ENCODE results near the gene ONECUT3.

Gene ONECUT3

GRCh38 chr19:1762243-1763117, 9.2 kb downstream of the ONECUT3 start:
- ATAC-seq (replicated peaks; ENCODE audit: extremely low read depth, poor library complexity, severe bottlenecking) (no peak), DNase-seq (ENCODE audit: low spot score in 2 of 2) (no peak)
- H3K4me1 Mint-ChIP-seq: no peaks in the 10 kb centered on the region
- H3K27me3 Mint-ChIP-seq: peaks cover 91% of the 10 kb centered on the region
- no peak overlapping the region for H3K4me3 Mint-ChIP-seq
- H3K36me3 Mint-ChIP-seq (ENCODE audit: insufficient read depth): peaks cover 7% of the 10 kb centered on the region
- no peak overlapping the region for H3K27ac Mint-ChIP-seq (ENCODE audit: low read depth)
- H3K9me3 Mint-ChIP-seq: no peaks in the 10 kb centered on the region

- no peak overlapping the region for H3K4me3 Mint-ChIP-seq
- H3K27me3 Mint-ChIP-seq: peaks cover 92% of the 10 kb centered on the region
- peaks cover 7% of the 10 kb centered on the region for H3K36me3 Mint-ChIP-seq (ENCODE audit: insufficient read depth)
- DNase-seq (ENCODE audit: low spot score in 2 of 2) (no peak), ATAC-seq (replicated peaks; ENCODE audit: extremely low read depth, poor library complexity, severe bottlenecking) (no peak)
- no peaks in the 10 kb centered on the region for H3K9me3 Mint-ChIP-seq
- H3K27ac Mint-ChIP-seq (ENCODE audit: low read depth): no peak overlapping the region
- no peaks in the 10 kb centered on the region for H3K4me1 Mint-ChIP-seq
Measured at GRCh38 chr19:1763648-1764639, 10.6 kb downstream of the ONECUT3 start.

- Mint-ChIP-seq H3K9me3 (no peaks in the 10 kb centered on the region), H3K4me3 (no peak overlapping the region), H3K36me3 (ENCODE audit: insufficient read depth) (peaks cover 7% of the 10 kb centered on the region), H3K4me1 (no peaks in the 10 kb centered on the region), H3K27ac (ENCODE audit: low read depth) (no peak overlapping the region), H3K27me3 (peaks cover 92% of the 10 kb centered on the region)
- DNase-seq (ENCODE audit: low spot score in 2 of 2) (no peak), ATAC-seq (replicated peaks; ENCODE audit: extremely low read depth, poor library complexity, severe bottlenecking) (no peak)
Measured at GRCh38 chr19:1764729-1765128, 11.4 kb downstream of the ONECUT3 start.

- peaks cover 3% of the 10 kb centered on the region for H3K9me3 Mint-ChIP-seq
- no peak overlapping the region for H3K4me3 Mint-ChIP-seq
Measured at GRCh38 chr19:1765232-1765903, 12.1 kb downstream of the ONECUT3 start.

GRCh38 chr19:1765904-1766799, 12.8 kb downstream of the ONECUT3 start:
- DNase-seq (ENCODE audit: low spot score in 2 of 2): no peak
- H3K27ac Mint-ChIP-seq (ENCODE audit: low read depth): no peak overlapping the region
- H3K27me3 Mint-ChIP-seq: peaks cover 92% of the 10 kb centered on the region
- peaks cover 11% of the 10 kb centered on the region for H3K9me3 Mint-ChIP-seq
- ATAC-seq (replicated peaks; ENCODE audit: extremely low read depth, poor library complexity, severe bottlenecking): no peak
- H3K4me1 Mint-ChIP-seq: no peaks in the 10 kb centered on the region
- peaks cover 7% of the 10 kb centered on the region for H3K36me3 Mint-ChIP-seq (ENCODE audit: insufficient read depth)
- H3K4me3 Mint-ChIP-seq: no peak overlapping the region

More at GRCh38 chr19:1765232-1765903, 12.1 kb downstream of the ONECUT3 start:
- H3K27ac Mint-ChIP-seq (ENCODE audit: low read depth): no peak overlapping the region
- H3K27me3 Mint-ChIP-seq: peaks cover 92% of the 10 kb centered on the region
- H3K36me3 Mint-ChIP-seq (ENCODE audit: insufficient read depth): peaks cover 7% of the 10 kb centered on the region
- H3K4me1 Mint-ChIP-seq: no peaks in the 10 kb centered on the region
- DNase-seq (ENCODE audit: low spot score in 2 of 2): no peak
- no peak for ATAC-seq (replicated peaks; ENCODE audit: extremely low read depth, poor library complexity, severe bottlenecking)

GRCh38 chr19:1766800-1767352, 13.6 kb downstream of the ONECUT3 start:
- Mint-ChIP-seq H3K36me3 (ENCODE audit: insufficient read depth) (peaks cover 7% of the 10 kb centered on the region), H3K4me1 (no peaks in the 10 kb centered on the region), H3K27me3 (peaks cover 92% of the 10 kb centered on the region), H3K4me3 (no peak overlapping the region), H3K27ac (ENCODE audit: low read depth) (no peak overlapping the region), H3K9me3 (peaks cover 15% of the 10 kb centered on the region)
- DNase-seq (ENCODE audit: low spot score in 2 of 2): no peak
- ATAC-seq (replicated peaks; ENCODE audit: extremely low read depth, poor library complexity, severe bottlenecking): no peak

GRCh38 chr19:1767464-1767933, 14.2 kb downstream of the ONECUT3 start:
- H3K4me1 Mint-ChIP-seq: no peaks in the 10 kb centered on the region
- H3K9me3 Mint-ChIP-seq: peaks cover 15% of the 10 kb centered on the region
- no peak overlapping the region for H3K27ac Mint-ChIP-seq (ENCODE audit: low read depth)
- H3K4me3 Mint-ChIP-seq: no peak overlapping the region
- ATAC-seq (replicated peaks; ENCODE audit: extremely low read depth, poor library complexity, severe bottlenecking) (no peak), DNase-seq (ENCODE audit: low spot score in 2 of 2) (peak; percentile 34 to 59)
- peaks cover 94% of the 10 kb centered on the region for H3K27me3 Mint-ChIP-seq
- peaks cover 7% of the 10 kb centered on the region for H3K36me3 Mint-ChIP-seq (ENCODE audit: insufficient read depth)

GRCh38 chr19:1768248-1768647, 14.9 kb downstream of the ONECUT3 start:
- no peak for ATAC-seq (replicated peaks; ENCODE audit: extremely low read depth, poor library complexity, severe bottlenecking)
- H3K9me3 Mint-ChIP-seq: peaks cover 15% of the 10 kb centered on the region
- peaks cover 9% of the 10 kb centered on the region for H3K36me3 Mint-ChIP-seq (ENCODE audit: insufficient read depth)
- no peak overlapping the region for H3K27ac Mint-ChIP-seq (ENCODE audit: low read depth)
- H3K4me3 Mint-ChIP-seq: no peak overlapping the region
- peaks cover 94% of the 10 kb centered on the region for H3K27me3 Mint-ChIP-seq
- H3K4me1 Mint-ChIP-seq: no peaks in the 10 kb centered on the region
- no peak for DNase-seq (ENCODE audit: low spot score in 2 of 2)

GRCh38 chr19:1768918-1769644, 15.8 kb downstream of the ONECUT3 start:
- Mint-ChIP-seq H3K4me3 (no peak overlapping the region), H3K36me3 (ENCODE audit: insufficient read depth) (peaks cover 7% of the 10 kb centered on the region), H3K27ac (ENCODE audit: low read depth) (no peak overlapping the region), H3K9me3 (peaks cover 15% of the 10 kb centered on the region), H3K4me1 (no peaks in the 10 kb centered on the region), H3K27me3 (peaks cover 94% of the 10 kb centered on the region)
- DNase-seq (ENCODE audit: low spot score in 2 of 2): no peak
- no peak for ATAC-seq (replicated peaks; ENCODE audit: extremely low read depth, poor library complexity, severe bottlenecking)

- Mint-ChIP-seq H3K27me3 (peaks cover 94% of the 10 kb centered on the region), H3K9me3 (peaks cover 15% of the 10 kb centered on the region), H3K36me3 (ENCODE audit: insufficient read depth) (peaks cover 8% of the 10 kb centered on the region), H3K27ac (ENCODE audit: low read depth) (no peak overlapping the region), H3K4me1 (no peaks in the 10 kb centered on the region), H3K4me3 (no peak overlapping the region)
- no peak for DNase-seq (ENCODE audit: low spot score in 2 of 2)
- no peak for ATAC-seq (replicated peaks; ENCODE audit: extremely low read depth, poor library complexity, severe bottlenecking)
Measured at GRCh38 chr19:1769645-1769985, 16.3 kb downstream of the ONECUT3 start.
